GM19025 (cell line): ENCODE measurements around the gene TFAP2A.
A peak's percentile ranks its signal among the peaks of the same experiment; 100 is the strongest.

Source experiments
- ATAC-seq: cut with Tn5 transposase; IDR thresholded peaks from one replicate; pipeline ENCODE4 v1.9.1; 2021; ENCODE audit warnings: mild to moderate bottlenecking, low read depth, moderate library complexity; ENCODE audit not compliant: unreplicated experiment

The TFAP2A gene

DNA sequence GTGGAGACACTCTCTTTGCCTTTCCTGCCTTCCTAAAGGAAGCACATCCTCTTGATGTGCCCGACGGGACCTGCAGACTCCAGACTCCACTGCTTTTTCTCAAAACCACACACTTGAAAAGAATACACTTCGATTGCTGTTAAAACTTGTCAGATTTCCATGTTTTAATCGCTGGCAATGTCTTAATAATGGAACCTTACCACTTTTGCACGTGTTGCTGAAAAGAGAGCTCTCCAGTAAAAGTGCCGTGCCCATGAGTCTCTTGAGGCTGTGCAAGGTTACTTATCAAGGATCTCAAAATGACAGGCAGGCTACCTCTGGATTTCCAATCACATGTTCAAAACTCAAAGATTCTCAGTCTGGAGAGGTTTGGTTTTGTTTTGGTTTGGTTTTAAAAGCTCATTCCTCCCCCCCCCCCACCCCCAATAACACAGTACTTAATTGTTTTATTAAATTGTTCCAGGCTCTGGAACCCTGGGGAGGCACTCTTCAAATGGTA, 12.0 kb upstream of the TFAP2A start:
- ATAC-seq = no peak

DNA sequence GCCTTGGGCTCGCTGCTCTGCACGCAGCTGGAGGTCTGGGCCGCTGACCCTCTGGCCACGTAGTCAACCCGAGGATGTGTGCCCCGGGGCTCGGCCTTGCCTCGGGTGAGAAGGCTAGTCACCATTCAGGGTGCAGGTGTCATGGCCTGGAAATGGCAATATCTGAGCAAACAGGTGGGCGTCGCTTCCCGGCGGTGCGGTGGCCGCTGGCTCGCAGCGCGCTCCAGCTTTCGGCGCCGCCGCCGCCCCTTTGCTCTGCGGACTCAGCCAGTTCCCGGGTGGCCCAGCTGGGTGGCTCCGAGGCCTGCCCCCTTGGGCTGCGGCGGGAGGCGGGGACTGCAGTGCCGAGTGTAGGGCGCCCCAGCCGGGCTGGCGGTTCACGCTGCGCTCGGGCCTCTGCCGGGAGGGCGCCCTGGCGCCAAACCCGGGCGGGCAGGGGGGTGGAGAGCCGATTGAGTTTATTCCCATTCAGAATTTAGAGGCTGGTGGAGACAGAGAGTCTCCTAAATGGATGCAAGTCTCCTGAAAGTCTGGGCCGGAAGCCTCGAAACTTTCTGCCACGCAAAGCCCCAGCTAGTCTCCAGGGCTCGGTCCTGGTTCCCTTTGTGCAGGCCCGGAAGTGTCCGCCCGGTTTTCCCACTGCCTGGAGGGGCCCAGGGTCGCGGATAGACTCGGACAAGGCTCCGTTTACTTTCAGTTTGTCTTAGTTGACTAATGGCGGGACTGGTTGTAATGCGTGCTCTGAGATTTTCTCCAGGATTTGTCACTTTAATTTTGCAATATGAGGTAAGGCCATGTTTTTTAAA, 11.3 kb upstream of the TFAP2A start:
- ATAC-seq = peak; percentile 73

DNA sequence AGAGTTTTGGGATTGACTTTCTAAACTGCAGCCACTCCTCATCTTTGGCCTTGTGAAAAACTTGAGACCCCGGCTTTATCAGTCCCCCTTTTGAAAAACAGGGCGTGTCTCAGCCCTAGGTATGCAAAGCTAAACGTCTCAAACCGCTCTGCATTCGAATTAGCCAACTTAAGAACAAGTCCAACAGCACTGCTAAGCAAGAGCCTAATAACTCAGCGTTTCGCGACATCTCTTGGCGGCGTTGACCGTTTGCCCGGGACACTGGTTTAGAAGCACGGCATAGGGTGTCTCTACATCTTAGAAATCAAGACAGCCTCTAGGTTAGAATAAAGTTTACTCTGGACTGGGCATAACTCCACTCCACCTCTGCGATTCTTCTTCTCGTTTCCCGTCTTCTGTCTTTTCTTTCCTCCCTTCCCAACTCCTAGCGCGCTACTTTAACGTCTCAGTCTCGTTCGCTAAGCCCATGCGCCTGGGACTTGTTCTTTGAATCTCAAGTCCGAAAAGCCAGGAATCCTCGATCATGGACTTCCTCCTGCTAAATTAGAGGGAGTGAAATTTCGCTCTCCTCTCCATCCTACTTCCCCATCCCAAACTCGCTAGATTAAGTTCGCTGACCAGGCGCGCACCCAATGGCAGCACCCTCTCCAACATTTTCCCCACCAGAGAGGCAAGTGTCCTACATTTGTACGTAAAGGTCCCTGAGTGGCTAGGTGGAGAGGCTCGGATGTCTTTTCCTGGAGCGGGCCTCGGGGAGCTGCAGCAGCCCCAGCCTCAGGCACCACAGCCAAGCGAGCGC, 10.5 kb upstream of the TFAP2A start:
- ATAC-seq = no peak

DNA sequence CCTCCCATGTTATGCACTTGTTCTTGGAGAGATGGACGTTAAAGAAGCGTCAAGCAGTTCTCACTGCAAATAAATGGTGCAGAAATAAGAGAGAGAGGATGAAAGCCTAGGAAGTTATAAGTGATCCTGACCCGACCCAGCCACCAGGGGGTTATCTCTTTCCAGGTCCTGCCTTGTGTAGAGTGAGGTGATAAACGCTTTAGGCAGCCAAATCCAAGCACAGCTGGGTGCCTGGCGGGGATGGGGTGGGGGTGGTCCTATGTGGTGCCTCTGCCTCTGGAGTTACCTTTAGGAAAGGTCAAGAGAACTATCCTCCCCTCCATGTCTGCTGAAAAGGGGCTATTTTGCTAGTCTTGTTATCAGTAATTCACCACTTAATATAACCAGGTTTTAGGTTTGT, 9.2 kb upstream of the TFAP2A start:
- no peak for ATAC-seq

DNA sequence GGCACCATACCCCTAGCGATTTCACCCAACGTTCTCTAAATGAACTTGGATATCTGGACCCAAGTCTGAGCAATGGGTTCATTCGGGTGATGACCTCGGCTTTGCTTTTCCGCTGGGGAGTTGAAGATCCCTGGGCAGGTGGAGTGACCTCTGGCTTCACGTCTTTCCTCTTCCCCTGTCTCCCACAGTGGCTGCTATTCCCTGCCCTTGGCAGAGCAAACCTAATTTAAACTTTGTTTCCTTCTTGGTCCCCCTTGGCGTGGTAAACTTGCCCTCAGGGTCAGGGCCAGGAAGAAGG, 7.8 kb upstream of the TFAP2A start:
- no peak for ATAC-seq

DNA sequence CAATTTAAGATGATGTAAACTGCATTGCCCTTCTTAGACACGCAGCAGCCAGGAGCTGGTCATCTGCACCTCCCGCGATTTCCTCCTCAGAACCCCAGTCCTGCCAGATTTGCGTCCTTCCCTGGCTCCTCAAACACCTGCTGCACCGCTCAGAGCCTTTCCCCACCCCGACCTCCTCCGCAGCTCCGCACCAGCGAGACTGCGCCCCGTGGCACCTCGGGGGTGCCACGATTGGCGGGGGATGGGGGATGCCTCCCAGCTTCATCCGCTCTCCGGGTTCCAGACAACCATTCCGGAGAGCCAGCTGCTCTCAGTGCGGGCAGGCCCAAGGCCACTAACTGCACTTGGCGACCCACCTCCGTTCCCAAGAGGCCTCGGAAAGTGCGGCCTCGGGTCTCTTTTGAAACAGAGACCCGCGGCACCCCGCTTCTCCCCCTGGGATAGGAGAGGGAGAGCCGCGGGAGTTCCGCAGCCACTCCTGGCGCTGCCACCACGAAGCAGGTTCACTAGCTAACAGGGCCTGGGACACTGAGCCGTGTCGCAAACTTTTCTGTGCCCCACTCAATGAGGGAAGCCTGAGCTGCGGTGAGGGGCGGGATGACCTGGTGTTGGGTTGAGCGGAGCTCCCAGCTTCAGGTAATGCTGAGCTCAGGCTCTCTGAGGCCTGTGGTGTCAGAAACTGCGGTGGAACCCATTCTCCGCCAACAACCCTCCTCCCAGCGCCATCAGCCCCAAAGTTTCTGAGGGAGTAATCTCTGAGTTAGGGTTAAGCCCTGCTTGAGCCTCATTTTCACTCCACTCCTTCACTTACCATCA, 7.3 kb upstream of the TFAP2A start:
- no peak for ATAC-seq

DNA sequence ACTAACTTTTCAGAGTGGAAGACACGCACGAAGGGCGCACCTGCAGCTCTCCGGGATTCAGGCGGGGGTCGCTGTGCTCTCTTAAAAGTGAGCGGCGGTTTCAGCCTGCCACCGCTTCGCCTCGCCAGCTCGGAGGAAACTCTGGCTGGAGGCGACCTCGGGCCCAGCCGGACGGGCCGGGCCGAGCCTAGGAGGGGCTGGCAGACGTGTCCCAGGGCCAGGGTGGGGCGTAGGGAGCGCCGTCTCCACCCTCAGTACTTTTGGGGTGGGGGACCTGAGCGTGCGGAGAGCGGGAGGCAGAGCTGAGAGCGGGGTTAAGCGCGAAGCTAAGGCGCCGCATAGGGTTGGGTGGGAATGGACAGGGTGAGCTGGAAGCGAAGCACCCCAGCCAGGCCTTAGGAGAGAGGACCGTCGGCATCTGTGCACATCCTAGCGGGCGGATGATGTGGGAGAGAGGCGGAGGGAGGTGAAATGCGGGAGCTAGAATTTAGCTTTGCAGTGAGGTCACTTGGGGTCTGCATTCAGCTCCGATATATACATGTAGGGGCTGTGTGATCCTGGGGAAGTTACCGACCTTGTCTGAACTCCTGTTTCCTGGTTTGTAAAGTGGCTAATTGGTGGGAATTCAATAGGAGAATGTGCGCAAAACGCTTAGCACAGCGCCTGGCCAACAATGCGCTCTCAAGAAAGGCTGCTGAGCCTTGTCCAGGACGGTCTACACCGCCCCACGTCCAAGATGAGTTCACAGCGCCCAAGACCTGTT, 6.5 kb upstream of the TFAP2A start:
- no peak for ATAC-seq

DNA sequence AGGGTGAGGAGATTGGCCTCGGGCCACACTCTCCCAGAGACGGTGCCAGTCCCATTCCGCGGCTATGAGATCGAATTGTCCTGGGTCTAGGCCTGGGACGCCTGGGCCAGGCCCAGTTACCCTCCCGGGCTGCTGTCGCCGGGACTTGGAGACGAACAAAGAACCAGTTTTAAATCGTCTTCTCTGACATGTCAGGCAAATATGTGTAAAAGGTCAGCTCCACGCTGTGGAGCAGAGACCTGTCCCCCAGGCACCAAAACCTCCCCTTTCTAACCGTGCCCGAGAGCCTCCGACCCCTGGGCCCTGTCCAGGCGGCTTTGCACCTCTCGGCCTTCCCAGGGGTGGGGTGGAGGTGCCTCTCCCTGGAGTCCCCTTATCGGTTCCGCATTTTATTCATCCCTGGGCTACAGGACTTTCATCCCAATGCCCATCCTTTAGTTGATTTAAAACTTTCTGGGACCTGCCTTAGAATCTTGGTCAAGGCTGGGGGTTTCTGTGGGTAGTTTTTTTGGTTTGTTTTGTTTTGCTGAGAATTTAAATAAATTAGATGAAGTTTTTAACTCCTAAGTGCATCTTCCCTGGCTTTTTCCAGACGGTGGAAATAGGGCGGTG, 5.8 kb upstream of the TFAP2A start:
- ATAC-seq = no peak

DNA sequence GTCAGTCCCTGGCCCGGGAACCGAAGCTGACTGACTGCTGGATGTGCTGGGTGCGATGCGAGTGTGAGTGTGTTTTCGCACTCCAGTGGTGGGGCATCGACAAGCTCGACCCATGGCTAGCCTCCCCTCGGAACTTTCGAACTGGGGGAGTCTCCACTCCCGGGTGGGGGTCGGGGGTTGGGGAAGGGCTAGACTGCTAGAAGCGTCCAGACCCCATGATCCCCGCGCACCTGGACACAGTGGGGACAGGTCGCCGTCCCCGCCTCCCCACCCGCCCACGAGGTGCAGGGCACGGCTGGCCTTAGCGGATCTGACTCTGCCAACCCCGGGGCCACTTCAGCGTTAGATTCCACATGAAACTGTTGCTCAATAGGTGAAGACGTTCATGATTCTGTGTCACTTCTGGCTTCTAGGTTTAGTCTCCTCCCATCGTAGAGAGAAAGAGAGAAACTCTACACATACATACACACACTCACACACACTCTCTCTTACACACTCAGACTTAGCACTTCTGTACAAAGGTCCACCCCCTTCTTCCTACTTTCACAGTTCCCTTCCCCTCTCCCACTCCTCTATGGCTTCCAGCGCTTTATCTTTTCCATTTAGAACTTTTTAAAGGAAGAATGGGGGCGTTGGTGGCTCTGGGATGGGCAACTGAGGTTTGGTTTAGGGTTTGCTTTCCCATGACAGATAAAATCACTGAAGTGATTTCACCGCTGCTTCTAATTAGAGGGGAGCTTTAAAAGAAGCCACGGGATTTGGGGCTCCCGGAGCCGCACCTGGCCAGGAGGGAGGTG, 5.1 kb upstream of the TFAP2A start:
- no peak for ATAC-seq

DNA sequence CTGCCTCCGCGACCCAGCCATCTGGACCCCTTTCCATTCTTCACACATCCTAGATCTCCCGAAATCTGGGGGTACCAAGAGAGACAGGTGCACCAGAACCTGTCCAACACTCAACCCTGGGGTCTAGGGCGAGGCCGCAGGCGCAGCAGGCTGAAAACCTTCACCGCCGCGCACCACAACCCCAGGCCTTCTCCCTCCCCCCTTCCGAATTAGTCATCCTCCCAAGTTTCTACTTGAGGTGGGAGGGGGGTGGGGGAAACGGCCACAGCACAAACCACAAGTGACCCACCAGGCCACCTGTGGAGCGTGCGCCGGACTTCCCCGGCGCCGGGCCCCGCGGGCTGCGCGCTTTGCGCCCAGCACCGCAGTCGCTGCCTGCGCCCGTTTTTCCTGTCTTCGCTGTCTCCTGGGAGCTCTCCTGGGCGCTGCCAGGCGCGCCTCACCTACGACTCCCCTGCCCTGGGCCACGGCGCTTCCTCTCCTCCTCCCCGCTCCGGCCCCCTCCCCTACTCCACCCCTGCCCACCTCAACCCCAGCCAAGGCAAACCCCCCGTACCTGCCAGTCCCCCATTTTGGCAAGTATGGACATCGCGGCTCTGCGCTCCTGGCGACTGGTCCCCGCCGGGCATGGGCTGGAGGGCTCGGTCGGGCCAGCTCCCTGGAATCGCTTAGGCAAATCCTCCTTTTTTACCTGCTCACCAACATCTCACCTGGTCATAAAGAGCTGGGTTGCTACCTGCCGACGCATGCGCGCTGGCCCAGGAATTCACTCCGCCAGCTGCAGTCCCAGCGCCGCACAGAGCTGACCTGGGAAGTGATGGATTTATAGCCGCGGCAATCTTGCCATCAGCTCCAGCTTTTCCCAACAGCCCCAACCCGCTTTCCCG, 4.2 kb upstream of the TFAP2A start:
- ATAC-seq = no peak

DNA sequence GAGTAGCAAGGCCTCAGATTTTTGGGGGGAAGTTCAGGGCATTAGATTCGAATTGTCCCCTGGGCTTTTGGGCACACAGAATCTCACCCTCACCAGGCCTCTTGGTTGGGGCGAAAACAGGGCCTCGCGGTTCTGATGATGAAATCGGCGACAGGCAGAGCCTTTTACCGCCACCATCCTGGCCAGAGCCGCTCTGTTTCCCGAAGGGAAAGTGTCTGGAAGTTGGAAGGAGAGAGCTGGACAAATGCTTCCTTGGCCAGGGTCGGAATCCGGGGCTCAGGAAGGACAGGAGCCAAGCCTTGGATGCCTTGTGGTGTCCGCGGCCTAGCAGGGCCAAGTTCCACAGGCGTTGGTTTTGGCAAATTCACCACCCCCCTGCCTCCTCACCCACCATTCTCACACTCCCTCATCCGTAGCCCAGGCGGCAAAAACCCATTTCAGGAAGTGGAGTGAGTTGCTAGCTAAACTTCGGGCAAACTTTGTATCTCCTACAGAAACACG, 3.5 kb upstream of the TFAP2A start:
- ATAC-seq = no peak

DNA sequence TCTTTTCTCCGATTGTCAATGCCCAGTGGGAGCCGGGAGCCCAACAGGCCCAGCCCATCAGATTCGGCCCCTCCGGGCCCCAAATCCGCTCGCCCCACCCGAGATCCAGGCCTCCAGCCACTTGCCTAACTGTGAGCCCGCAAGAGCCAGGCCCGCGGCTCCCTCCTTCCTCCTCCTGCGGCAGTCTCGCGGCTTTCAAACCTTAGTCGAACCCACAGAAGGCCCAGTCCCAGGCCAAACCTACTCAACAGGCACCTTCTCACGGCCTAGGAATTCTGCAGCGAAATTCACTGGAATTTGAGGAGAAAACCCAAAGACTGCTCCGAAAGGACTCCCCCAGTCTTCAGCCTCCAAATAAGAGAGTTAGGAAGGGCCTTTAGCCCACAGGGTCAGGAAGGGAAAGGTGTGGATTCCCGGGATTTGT, 2.8 kb upstream of the TFAP2A start:
- ATAC-seq = no peak

DNA sequence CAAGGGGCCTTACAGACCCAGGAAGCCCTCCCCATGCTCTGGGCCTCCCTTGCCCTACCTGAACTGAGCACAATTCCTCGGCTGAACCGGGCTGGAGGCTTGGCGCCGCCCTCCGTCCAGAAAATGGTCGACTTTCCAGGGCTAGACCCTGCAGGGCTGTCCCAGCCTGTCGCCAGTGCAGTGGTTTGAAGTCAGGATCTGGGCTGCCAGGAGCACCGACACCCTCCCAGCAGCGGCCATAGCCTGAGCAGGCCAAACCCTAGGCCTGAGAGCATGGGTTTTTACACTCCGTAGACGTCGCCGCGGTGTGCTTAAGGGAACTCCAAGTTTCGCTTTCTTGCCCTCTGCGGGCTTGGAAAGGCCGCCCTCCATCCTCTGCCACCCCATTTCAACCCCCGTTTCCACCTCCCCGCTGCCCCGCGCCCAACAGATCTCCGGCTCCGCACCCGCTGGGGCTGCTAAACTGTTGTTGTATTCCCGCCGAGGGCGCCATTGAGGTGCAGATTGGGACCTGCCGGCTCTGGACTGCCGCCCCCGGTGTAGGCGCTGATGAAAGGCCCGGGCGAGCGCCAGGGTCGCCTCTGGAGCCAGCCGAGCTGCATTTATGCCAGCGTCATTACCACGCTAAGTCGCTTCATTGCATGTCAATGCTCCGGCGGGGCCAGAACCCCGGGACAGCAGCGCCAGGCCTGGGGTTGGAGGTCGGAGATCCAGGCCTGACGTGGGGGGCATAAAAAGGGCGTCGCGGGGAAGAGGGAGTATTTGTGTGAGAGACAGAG, 2.2 kb upstream of the TFAP2A start:
- no peak for ATAC-seq

DNA sequence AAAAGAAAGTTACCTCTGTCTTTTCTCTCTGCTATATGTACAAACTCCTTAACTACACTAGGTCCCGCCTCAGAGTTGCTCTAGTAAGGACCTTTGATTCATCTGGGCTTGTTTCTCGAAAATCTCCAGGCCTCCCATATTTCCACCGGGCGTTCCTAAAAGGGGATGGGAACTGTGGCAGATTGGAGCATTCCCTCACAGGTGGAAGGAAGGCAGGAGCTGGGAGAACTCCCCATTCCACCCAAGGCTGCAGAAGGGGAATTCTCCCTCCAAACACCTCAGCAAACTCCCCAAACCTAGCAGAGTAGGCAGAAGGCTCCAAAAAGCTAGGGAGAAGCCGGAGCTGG, 1.6 kb upstream of the TFAP2A start:
- no peak for ATAC-seq

DNA sequence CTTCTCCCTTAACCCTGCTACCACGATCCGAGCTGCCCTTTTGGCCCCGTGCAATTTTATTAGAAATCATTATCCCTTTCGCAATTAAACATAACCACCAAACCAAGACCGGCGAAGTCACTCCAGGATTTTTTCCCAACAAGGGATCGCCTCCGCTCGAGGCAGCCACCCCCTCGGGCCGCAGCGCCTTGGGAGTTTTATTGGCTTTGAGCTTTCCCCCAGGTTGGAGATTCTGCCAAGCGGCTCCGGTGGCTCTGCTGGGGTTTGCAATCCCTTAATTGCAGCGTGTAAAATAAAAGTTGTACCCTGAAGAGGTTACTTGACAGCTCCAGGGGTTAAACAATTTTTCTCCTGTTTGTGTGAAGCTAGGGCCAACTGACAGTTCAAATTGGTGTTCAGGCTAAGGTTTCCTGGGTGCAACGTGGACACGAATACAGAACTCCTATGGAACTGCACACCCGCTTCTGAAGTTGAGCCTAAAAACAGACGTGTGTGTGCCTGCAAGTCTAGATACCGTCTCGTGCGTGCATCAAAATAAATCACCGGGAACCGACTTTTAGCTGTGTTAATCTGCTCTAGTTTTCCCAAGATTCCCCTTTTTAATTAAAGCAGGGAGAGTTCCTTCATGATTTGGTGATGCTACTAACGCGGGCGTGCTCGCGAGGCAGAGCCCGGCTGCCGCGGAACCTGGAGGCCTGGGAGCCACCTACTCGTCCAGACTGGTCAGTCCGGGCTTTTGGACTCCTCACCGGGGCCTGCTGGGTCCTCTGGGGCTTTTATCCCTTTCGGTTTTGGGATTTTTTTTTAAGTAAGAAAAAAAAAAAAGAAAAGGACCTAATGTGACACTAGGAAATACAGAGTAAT, 975 bp upstream of the TFAP2A start:
- no peak for ATAC-seq
